ENCODE data around the gene PDE4A.

The PDE4A gene

GRCh38 chr19:10510301-10510802, 90.0 kb downstream of the PDE4A start:
- no peak for TF ChIP-seq SIN3A (IDR thresholded peaks at IDR 0.05; ENCODE audit: borderline replicate concordance, insufficient read depth, low read length)
- no peak for TF ChIP-seq REST (IDR thresholded peaks at IDR 0.05; ENCODE audit: insufficient read depth in 1 of 2, low read depth in 2 of 2, low read length in 2 of 2)
- no peak for TF ChIP-seq TAF1 (IDR thresholded peaks at IDR 0.05; ENCODE audit: borderline replicate concordance, insufficient read depth, low read length)
- no peak for TF ChIP-seq POLR2AphosphoS5 (IDR thresholded peaks at IDR 0.05; ENCODE audit: low read depth, low read length)

- TF ChIP-seq SIN3A (IDR thresholded peaks at IDR 0.05; ENCODE audit: borderline replicate concordance, insufficient read depth, low read length) (no peak), FOXP2 (optimal IDR thresholded peaks at IDR 0.05; ENCODE audit: borderline replicate concordance, extremely low read depth, extremely low read length, insufficient read depth) (no peak), TAF1 (IDR thresholded peaks at IDR 0.05; ENCODE audit: borderline replicate concordance, insufficient read depth, low read length) (no peak), REST (IDR thresholded peaks at IDR 0.05; ENCODE audit: insufficient read depth in 1 of 2, low read depth in 2 of 2, low read length in 2 of 2) (no peak), POLR2AphosphoS5 (IDR thresholded peaks at IDR 0.05; ENCODE audit: low read depth, low read length) (no peak)
Measured at GRCh38 chr19:10513223-10513622, 92.9 kb downstream of the PDE4A start.

GRCh38 chr19:10514211-10515145, 94.1 kb downstream of the PDE4A start:
- TF ChIP-seq FOXP2 (optimal IDR thresholded peaks at IDR 0.05; ENCODE audit: borderline replicate concordance, extremely low read depth, extremely low read length, insufficient read depth) = no peak
- no peak for TF ChIP-seq POLR2AphosphoS5 (IDR thresholded peaks at IDR 0.05; ENCODE audit: low read depth, low read length)
- no peak for TF ChIP-seq TAF1 (IDR thresholded peaks at IDR 0.05; ENCODE audit: borderline replicate concordance, insufficient read depth, low read length)
- no peak for TF ChIP-seq SIN3A (IDR thresholded peaks at IDR 0.05; ENCODE audit: borderline replicate concordance, insufficient read depth, low read length)
- no peak for TF ChIP-seq REST (IDR thresholded peaks at IDR 0.05; ENCODE audit: insufficient read depth in 1 of 2, low read depth in 2 of 2, low read length in 2 of 2)

GRCh38 chr19:10516064-10516385, 95.7 kb downstream of the PDE4A start:
- TF ChIP-seq SIN3A (IDR thresholded peaks at IDR 0.05; ENCODE audit: borderline replicate concordance, insufficient read depth, low read length) (no peak), POLR2AphosphoS5 (IDR thresholded peaks at IDR 0.05; ENCODE audit: low read depth, low read length) (no peak), REST (IDR thresholded peaks at IDR 0.05; ENCODE audit: insufficient read depth in 1 of 2, low read depth in 2 of 2, low read length in 2 of 2) (no peak), FOXP2 (optimal IDR thresholded peaks at IDR 0.05; ENCODE audit: borderline replicate concordance, extremely low read depth, extremely low read length, insufficient read depth) (no peak), TAF1 (IDR thresholded peaks at IDR 0.05; ENCODE audit: borderline replicate concordance, insufficient read depth, low read length) (no peak)
